ENCODE data around the gene CFAP221. TPM values are rescaled to one million over a fixed set of nuclear protein-coding genes. Genes with fewer than 3 reads are reported as not detected.
"Not testable (repeated sequence)": the region's sequence is repeated elsewhere in the genome, so short reads cannot be mapped to it uniquely, and the experiment has no call there.

The CFAP221 gene
- total RNA-seq, 1 experiment from 2014 or later: not detected

- Histone ChIP-seq H3K4me3 (no peak overlapping the region), H3K36me3 (no peaks in the 10 kb centered on the region), H3K9me3 (replicated peaks) (no peaks in the 10 kb centered on the region), H3K4me1 (replicated peaks) (no peaks in the 10 kb centered on the region), H3K27me3 (replicated peaks) (no peaks in the 10 kb centered on the region; the same call in 1 of the 2 replicates), H3K27ac (no peak overlapping the region)
- DNase-seq (ENCODE audit: low read depth in 1 of 2, low spot score in 2 of 2): no peak
Observed at GRCh38 chr2:119583291-119583690, 39.0 kb downstream of the CFAP221 start.

- Histone ChIP-seq H3K4me3 (no peak overlapping the region), H3K4me1 (replicated peaks) (no peaks in the 10 kb centered on the region), H3K36me3 (no peaks in the 10 kb centered on the region), H3K27ac (no peak overlapping the region), H3K9me3 (replicated peaks) (no peaks in the 10 kb centered on the region), H3K27me3 (replicated peaks) (no peaks in the 10 kb centered on the region; the same call in 1 of the 2 replicates)
- no peak for DNase-seq (ENCODE audit: low read depth in 1 of 2, low spot score in 2 of 2)
Observed at GRCh38 chr2:119584469-119584868, 40.2 kb downstream of the CFAP221 start.

GRCh38 chr2:119586085-119586484 lies 41.8 kb downstream of the CFAP221 start:
- no peaks in the 10 kb centered on the region; the same call in 1 of the 2 replicates for H3K27me3 ChIP-seq (replicated peaks)
- H3K9me3 ChIP-seq (replicated peaks): no peaks in the 10 kb centered on the region
- no peaks in the 10 kb centered on the region for H3K4me1 ChIP-seq (replicated peaks)
- no peak overlapping the region for H3K4me3 ChIP-seq
- H3K36me3 ChIP-seq: no peaks in the 10 kb centered on the region
- no peak overlapping the region for H3K27ac ChIP-seq
- no peak for DNase-seq (ENCODE audit: low read depth in 1 of 2, low spot score in 2 of 2)

- Histone ChIP-seq H3K36me3 (no peaks in the 10 kb centered on the region), H3K27me3 (replicated peaks) (no peaks in the 10 kb centered on the region), H3K4me1 (replicated peaks) (no peaks in the 10 kb centered on the region), H3K9me3 (replicated peaks) (no peaks in the 10 kb centered on the region), H3K4me3 (no peak overlapping the region), H3K27ac (no peak overlapping the region)
- no peak for DNase-seq (ENCODE audit: low read depth in 1 of 2, low spot score in 2 of 2)
Observed at GRCh38 chr2:119590873-119591272, 46.6 kb downstream of the CFAP221 start.

- DNase-seq (ENCODE audit: low read depth in 1 of 2, low spot score in 2 of 2): no peak
- H3K9me3 ChIP-seq (replicated peaks): no peaks in the 10 kb centered on the region
- no peaks in the 10 kb centered on the region for H3K36me3 ChIP-seq
- H3K4me3 ChIP-seq: no peak overlapping the region
- H3K27ac ChIP-seq: no peak overlapping the region
- no peaks in the 10 kb centered on the region for H3K27me3 ChIP-seq (replicated peaks)
- no peaks in the 10 kb centered on the region for H3K4me1 ChIP-seq (replicated peaks)
Observed at GRCh38 chr2:119591523-119591922, 47.3 kb downstream of the CFAP221 start.

- no peaks in the 10 kb centered on the region for H3K36me3 ChIP-seq
- H3K4me1 ChIP-seq (replicated peaks): no peaks in the 10 kb centered on the region
- no peak for DNase-seq (ENCODE audit: low read depth in 1 of 2, low spot score in 2 of 2)
- H3K27ac ChIP-seq: no peak overlapping the region
- no peaks in the 10 kb centered on the region for H3K9me3 ChIP-seq (replicated peaks)
- H3K4me3 ChIP-seq: no peak overlapping the region
- no peaks in the 10 kb centered on the region for H3K27me3 ChIP-seq (replicated peaks)
Observed at GRCh38 chr2:119592436-119592835, 48.2 kb downstream of the CFAP221 start.

- DNase-seq (ENCODE audit: low read depth in 1 of 2, low spot score in 2 of 2): no peak
- Histone ChIP-seq H3K9me3 (replicated peaks) (no peaks in the 10 kb centered on the region), H3K4me1 (replicated peaks) (no peaks in the 10 kb centered on the region), H3K4me3 (no peak overlapping the region), H3K36me3 (no peaks in the 10 kb centered on the region), H3K27me3 (replicated peaks) (no peaks in the 10 kb centered on the region), H3K27ac (no peak overlapping the region)
Observed at GRCh38 chr2:119596638-119597037, 52.4 kb downstream of the CFAP221 start.

- H3K9me3 ChIP-seq (replicated peaks): no peaks in the 10 kb centered on the region
- H3K27me3 ChIP-seq (replicated peaks): peaks cover 5% of the 10 kb centered on the region; the same call in 1 of the 2 replicates
- DNase-seq (ENCODE audit: low read depth in 1 of 2, low spot score in 2 of 2): no peak
- H3K4me1 ChIP-seq (replicated peaks): no peaks in the 10 kb centered on the region
- H3K4me3 ChIP-seq: no peak overlapping the region
- no peaks in the 10 kb centered on the region for H3K36me3 ChIP-seq
- no peak overlapping the region for H3K27ac ChIP-seq
Observed at GRCh38 chr2:119598596-119599263, 54.5 kb downstream of the CFAP221 start.

GRCh38 chr2:119599384-119599783 lies 55.1 kb downstream of the CFAP221 start:
- Histone ChIP-seq H3K4me3 (no peak overlapping the region), H3K4me1 (replicated peaks) (peaks cover 2% of the 10 kb centered on the region; the same call in 1 of the 2 replicates), H3K9me3 (replicated peaks) (no peaks in the 10 kb centered on the region), H3K36me3 (no peaks in the 10 kb centered on the region), H3K27ac (no peak overlapping the region), H3K27me3 (replicated peaks) (peaks cover 5% of the 10 kb centered on the region; the same call in 1 of the 2 replicates)
- DNase-seq (ENCODE audit: low read depth in 1 of 2, low spot score in 2 of 2): no peak

- H3K36me3 ChIP-seq: no peaks in the 10 kb centered on the region
- no peak for DNase-seq (ENCODE audit: low read depth in 1 of 2, low spot score in 2 of 2)
- no peak overlapping the region for H3K4me3 ChIP-seq
- peaks cover 5% of the 10 kb centered on the region; the same call in 1 of the 2 replicates for H3K4me1 ChIP-seq (replicated peaks)
- no peaks in the 10 kb centered on the region for H3K9me3 ChIP-seq (replicated peaks)
- H3K27ac ChIP-seq: no peak overlapping the region
- peaks cover 8% of the 10 kb centered on the region; the same call in 1 of the 2 replicates for H3K27me3 ChIP-seq (replicated peaks)
Observed at GRCh38 chr2:119605096-119605495, 60.8 kb downstream of the CFAP221 start.

GRCh38 chr2:119606674-119607073 lies 62.4 kb downstream of the CFAP221 start:
- H3K27ac ChIP-seq: no peak overlapping the region
- no peaks in the 10 kb centered on the region for H3K9me3 ChIP-seq (replicated peaks)
- H3K27me3 ChIP-seq (replicated peaks): peaks cover 8% of the 10 kb centered on the region; the same call in 1 of the 2 replicates
- H3K36me3 ChIP-seq: no peaks in the 10 kb centered on the region
- DNase-seq (ENCODE audit: low read depth in 1 of 2, low spot score in 2 of 2): no peak
- H3K4me1 ChIP-seq (replicated peaks): peaks cover 5% of the 10 kb centered on the region; the same call in 1 of the 2 replicates
- H3K4me3 ChIP-seq: no peak overlapping the region

- Histone ChIP-seq H3K36me3 (no peaks in the 10 kb centered on the region), H3K9me3 (replicated peaks) (no peaks in the 10 kb centered on the region), H3K27ac (no peak overlapping the region), H3K4me3 (no peak overlapping the region), H3K4me1 (replicated peaks) (peaks cover 5% of the 10 kb centered on the region; the same call in 1 of the 2 replicates), H3K27me3 (replicated peaks) (0 out of 2 replicates have a peak, but pooled peaks cover 3% of the 10 kb centered on the region)
- no peak for DNase-seq (ENCODE audit: low read depth in 1 of 2, low spot score in 2 of 2)
Observed at GRCh38 chr2:119608553-119608952, 64.3 kb downstream of the CFAP221 start.

GRCh38 chr2:119609337-119609736 lies 65.1 kb downstream of the CFAP221 start:
- H3K27me3 ChIP-seq (replicated peaks): 0 out of 2 replicates have a peak, but pooled peaks cover 3% of the 10 kb centered on the region
- DNase-seq (ENCODE audit: low read depth in 1 of 2, low spot score in 2 of 2): no peak
- no peak overlapping the region for H3K4me3 ChIP-seq
- no peak overlapping the region for H3K27ac ChIP-seq
- H3K9me3 ChIP-seq (replicated peaks): peaks cover 4% of the 10 kb centered on the region
- peaks cover 3% of the 10 kb centered on the region; the same call in 1 of the 2 replicates for H3K4me1 ChIP-seq (replicated peaks)
- H3K36me3 ChIP-seq: no peaks in the 10 kb centered on the region

- not testable (repeated sequence) for H3K27me3 ChIP-seq (replicated peaks); DNase-seq (ENCODE audit: low read depth in 1 of 2, low spot score in 2 of 2); H3K4me3 ChIP-seq; H3K36me3 ChIP-seq; H3K9me3 ChIP-seq (replicated peaks); H3K4me1 ChIP-seq (replicated peaks); H3K27ac ChIP-seq
Observed at GRCh38 chr2:119614140-119614539, 69.9 kb downstream of the CFAP221 start.

Measured in SJSA1 (cell line).